Measurements from ENCODE around the gene LRRN1. TPM values are rescaled to one million over a fixed set of nuclear protein-coding genes. Genes with fewer than 3 reads are reported as not detected.

Gene LRRN1
- total RNA-seq, 1 donor from 2014 or later: 0.11 TPM

DNA sequence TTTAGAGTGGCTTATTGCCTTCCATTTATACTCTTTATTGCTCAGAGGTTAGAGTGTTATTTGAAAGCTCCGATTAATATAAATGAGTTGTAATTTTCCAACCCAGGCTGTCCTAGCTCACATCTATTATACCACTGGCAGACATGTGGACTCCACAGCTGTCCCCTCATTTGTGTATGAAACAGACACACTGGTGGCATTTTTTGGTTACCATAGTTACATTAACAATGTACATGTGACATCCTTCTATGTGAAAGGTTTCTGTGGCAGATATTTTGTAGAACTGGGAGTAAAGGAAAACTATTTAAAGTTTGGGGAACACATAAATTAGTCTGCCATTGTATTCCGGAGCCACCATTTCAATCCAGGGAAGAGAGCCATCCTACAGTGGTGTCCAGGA lies 5.3 kb downstream of the LRRN1 start:
- Histone ChIP-seq H3K27me3 (ENCODE audit: low read depth) (peaks cover 97% of the 10 kb centered on the region), H3K9me3 (replicated peaks) (no peaks in the 10 kb centered on the region), H3K36me3 (no peaks in the 10 kb centered on the region), H3K27ac (replicated peaks) (no peak overlapping the region), H3K4me3 (no peak overlapping the region), H3K4me1 (peaks cover 20% of the 10 kb centered on the region)
- intact Hi-C loops (cut with micrococcal nuclease): no loop called here
- TF ChIP-seq, protein P1, sequence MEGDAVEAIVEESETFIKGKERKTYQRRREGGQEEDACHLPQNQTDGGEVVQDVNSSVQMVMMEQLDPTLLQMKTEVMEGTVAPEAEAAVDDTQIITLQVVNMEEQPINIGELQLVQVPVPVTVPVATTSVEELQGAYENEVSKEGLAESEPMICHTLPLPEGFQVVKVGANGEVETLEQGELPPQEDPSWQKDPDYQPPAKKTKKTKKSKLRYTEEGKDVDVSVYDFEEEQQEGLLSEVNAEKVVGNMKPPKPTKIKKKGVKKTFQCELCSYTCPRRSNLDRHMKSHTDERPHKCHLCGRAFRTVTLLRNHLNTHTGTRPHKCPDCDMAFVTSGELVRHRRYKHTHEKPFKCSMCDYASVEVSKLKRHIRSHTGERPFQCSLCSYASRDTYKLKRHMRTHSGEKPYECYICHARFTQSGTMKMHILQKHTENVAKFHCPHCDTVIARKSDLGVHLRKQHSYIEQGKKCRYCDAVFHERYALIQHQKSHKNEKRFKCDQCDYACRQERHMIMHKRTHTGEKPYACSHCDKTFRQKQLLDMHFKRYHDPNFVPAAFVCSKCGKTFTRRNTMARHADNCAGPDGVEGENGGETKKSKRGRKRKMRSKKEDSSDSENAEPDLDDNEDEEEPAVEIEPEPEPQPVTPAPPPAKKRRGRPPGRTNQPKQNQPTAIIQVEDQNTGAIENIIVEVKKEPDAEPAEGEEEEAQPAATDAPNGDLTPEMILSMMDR (IDR thresholded peaks at IDR 0.05; ENCODE audit: borderline replicate concordance): no peak
- DNase-seq: no peak

DNA sequence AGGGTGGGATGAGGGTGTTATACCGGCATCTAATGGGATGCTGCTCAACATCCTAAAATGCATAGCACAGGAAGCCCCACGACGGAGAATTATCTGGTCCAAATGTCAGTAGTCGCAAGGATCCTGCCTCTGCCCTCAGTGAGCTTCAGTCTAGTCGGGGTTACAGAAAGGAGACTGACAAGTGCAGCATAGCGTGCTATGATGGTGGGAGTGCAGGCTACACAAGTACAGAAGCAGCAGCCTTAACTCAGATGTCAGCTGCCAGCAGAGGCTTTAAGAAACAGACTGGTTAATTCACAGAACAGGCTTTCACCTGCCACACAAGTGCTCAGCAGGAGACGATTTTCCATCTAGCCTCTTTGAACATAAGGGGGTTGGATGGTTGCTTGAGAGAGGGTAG lies 6.9 kb downstream of the LRRN1 start:
- DNase-seq: no peak
- H3K27ac ChIP-seq (replicated peaks): no peak overlapping the region
- TF ChIP-seq, protein P1 (IDR thresholded peaks at IDR 0.05; ENCODE audit: borderline replicate concordance): no peak
- H3K36me3 ChIP-seq: no peaks in the 10 kb centered on the region
- intact Hi-C loops (cut with micrococcal nuclease): no loop called here
- H3K9me3 ChIP-seq (replicated peaks): no peaks in the 10 kb centered on the region
- peaks cover 84% of the 10 kb centered on the region for H3K27me3 ChIP-seq (ENCODE audit: low read depth)
- H3K4me3 ChIP-seq: no peak overlapping the region
- H3K4me1 ChIP-seq: peaks cover 5% of the 10 kb centered on the region

DNA sequence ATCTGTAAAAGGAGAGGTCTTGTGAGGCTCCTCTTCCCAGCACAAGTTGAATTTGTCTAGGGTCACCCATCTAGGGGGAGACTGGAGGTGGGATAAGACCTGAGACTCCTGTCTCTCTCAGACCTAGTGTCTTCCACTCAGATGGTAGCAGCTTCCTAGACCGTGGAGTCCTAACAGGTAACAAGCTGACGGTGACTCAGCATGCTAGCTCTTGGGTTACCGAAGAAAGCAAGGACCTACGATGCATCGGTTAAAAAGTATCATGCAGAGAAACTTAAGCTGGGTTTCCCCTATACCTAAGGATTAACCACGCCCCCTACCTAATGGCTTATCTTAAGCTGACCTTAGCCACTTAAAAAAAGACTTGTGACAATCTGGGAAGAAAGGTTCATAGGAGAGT lies 7.6 kb downstream of the LRRN1 start:
- DNase-seq: no peak
- intact Hi-C loops (cut with micrococcal nuclease): no loop called here
- Histone ChIP-seq H3K9me3 (replicated peaks) (no peaks in the 10 kb centered on the region), H3K27ac (replicated peaks) (no peak overlapping the region), H3K36me3 (no peaks in the 10 kb centered on the region), H3K4me1 (no peaks in the 10 kb centered on the region), H3K4me3 (no peak overlapping the region), H3K27me3 (ENCODE audit: low read depth) (peaks cover 76% of the 10 kb centered on the region)
- TF ChIP-seq, protein P1 (IDR thresholded peaks at IDR 0.05; ENCODE audit: borderline replicate concordance): no peak

DNA sequence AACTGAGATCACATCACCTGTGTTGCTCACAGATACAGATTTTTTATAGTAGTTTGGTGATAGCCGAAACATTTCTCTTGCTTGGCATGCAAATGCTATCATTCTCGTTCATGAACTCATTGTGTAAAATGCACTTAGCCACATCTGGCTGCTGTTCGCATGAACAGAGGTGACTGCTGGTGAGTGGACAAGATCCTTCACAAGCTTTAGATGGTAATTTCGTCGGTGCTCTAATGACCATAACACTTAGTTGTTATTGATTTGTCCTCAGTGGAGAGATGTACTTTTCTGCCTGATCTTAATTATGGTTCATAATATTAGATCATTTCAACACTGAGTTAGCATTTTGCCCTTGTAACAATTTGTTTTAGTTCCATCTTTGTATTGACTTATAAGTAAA lies 13.8 kb downstream of the LRRN1 start:
- Histone ChIP-seq H3K36me3 (no peaks in the 10 kb centered on the region), H3K9me3 (replicated peaks) (no peaks in the 10 kb centered on the region), H3K4me1 (no peaks in the 10 kb centered on the region), H3K27ac (replicated peaks) (no peak overlapping the region), H3K27me3 (ENCODE audit: low read depth) (peaks cover 15% of the 10 kb centered on the region), H3K4me3 (no peak overlapping the region)
- no peak for DNase-seq
- intact Hi-C loops (cut with micrococcal nuclease): no loop called here
- TF ChIP-seq, protein P1 (IDR thresholded peaks at IDR 0.05; ENCODE audit: borderline replicate concordance): no peak

DNA sequence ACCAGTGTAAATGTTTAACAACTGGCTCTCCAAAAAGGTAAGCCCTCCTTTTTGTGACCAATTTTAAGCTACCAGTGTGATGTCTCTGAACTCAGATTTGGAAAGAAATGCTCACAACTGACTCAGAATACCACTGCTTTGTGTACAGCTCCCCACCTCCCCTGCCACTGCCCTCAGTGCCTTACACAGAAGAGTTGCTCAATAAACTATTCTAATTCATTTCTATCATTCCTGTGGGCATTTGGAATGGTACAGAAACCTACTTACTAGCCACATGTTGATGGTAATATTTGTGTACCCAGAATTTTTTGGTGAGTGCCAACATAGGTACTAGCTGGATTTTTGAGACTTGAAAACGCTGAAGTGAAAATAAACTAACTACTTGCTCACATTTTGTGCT lies 16.0 kb downstream of the LRRN1 start:
- no peak overlapping the region for H3K27ac ChIP-seq (replicated peaks)
- TF ChIP-seq, protein P1 (IDR thresholded peaks at IDR 0.05; ENCODE audit: borderline replicate concordance): no peak
- H3K4me1 ChIP-seq: no peaks in the 10 kb centered on the region
- no peak overlapping the region for H3K4me3 ChIP-seq
- no peak for DNase-seq
- no peaks in the 10 kb centered on the region for H3K9me3 ChIP-seq (replicated peaks)
- intact Hi-C loops (cut with micrococcal nuclease): no loop called here
- H3K27me3 ChIP-seq (ENCODE audit: low read depth): no peaks in the 10 kb centered on the region
- H3K36me3 ChIP-seq: no peaks in the 10 kb centered on the region

DNA sequence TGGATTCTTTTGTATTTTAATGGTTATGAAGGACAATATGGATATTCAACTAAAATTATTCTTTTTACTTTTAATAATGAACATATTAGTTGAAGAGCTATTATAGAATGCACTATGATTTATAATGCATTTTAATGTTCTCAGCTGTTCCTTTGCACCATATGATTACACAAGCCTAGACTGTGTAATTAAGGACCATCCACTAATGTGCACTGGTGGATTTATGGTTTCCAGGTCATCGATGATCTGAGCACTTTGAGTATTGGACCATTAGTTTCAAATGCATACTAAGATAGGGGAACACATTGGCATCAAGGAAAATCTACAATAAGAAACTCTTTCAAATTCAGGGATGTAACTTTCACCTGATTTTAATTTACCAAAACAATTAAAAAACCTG lies 16.8 kb downstream of the LRRN1 start:
- Histone ChIP-seq H3K27me3 (ENCODE audit: low read depth) (no peaks in the 10 kb centered on the region), H3K27ac (replicated peaks) (no peak overlapping the region), H3K9me3 (replicated peaks) (no peaks in the 10 kb centered on the region), H3K36me3 (no peaks in the 10 kb centered on the region), H3K4me1 (no peaks in the 10 kb centered on the region), H3K4me3 (no peak overlapping the region)
- TF ChIP-seq, protein P1 (IDR thresholded peaks at IDR 0.05; ENCODE audit: borderline replicate concordance): no peak
- DNase-seq: no peak
- intact Hi-C loops (cut with micrococcal nuclease): no loop called here
